MCF 10A (cell line): ENCODE results near the gene ANXA4. TPM values are rescaled to one million over a fixed set of nuclear protein-coding genes. Genes with fewer than 3 reads are reported as not detected.

ENCODE experiments used
- BruUV-seq: library from RNA; stranded (reverse); fragments of 400-500 nt; replicated peaks from 2 replicates; lab custom pipeline; 2021; lab: Mats Ljungman, UMichigan
- CTCF ChIA-PET: fragments of 300-600 bp; sonication (Branson Sonifier 250); formaldehyde crosslinking; extraction: SDS; loops from one replicate; lab custom pipeline; 2021; ENCODE audit warnings: antibody characterized with exemption, inconsistent platforms; lab: Yijun Ruan, JAX
- POLR2A ChIA-PET: fragments of 300-600, 350-650 bp; sonication (Branson Sonifier 250); formaldehyde crosslinking; extraction: SDS; loops from one replicate; lab custom pipeline; 2020; ENCODE audit warnings: antibody characterized with exemption, inconsistent platforms; lab: Yijun Ruan, JAX
- DNase-seq: peaks from one replicate; pipeline ENCODE4 v3.0.0-alpha.2; 2018; ENCODE audit not compliant: unreplicated experiment
- H3K27ac Mint-ChIP-seq: one replicate; pipeline ENCODE4 v1.8.0; 2022; ENCODE audit warnings: mild to moderate bottlenecking, low read depth, mixed read lengths; ENCODE audit not compliant: unreplicated experiment
- H3K27me3 Mint-ChIP-seq: one replicate; pipeline ENCODE4 v1.8.0; 2022; ENCODE audit warnings: mixed read lengths; ENCODE audit not compliant: insufficient read depth, unreplicated experiment
- H3K36me3 Mint-ChIP-seq: one replicate; pipeline ENCODE4 v1.8.0; 2022; ENCODE audit warnings: mild to moderate bottlenecking, moderate library complexity, mixed read lengths; ENCODE audit not compliant: insufficient read depth, unreplicated experiment
- H3K4me1 Mint-ChIP-seq: one replicate; pipeline ENCODE4 v1.8.0; 2022; ENCODE audit warnings: mixed read lengths; ENCODE audit not compliant: insufficient read depth, unreplicated experiment
- H3K4me3 Mint-ChIP-seq: one replicate; pipeline ENCODE4 v1.8.0; 2022; ENCODE audit warnings: mild to moderate bottlenecking, moderate library complexity, mixed read lengths; ENCODE audit not compliant: unreplicated experiment
- H3K9me3 Mint-ChIP-seq: one replicate; pipeline ENCODE4 v1.8.0; 2022; ENCODE audit warnings: mixed read lengths; ENCODE audit not compliant: unreplicated experiment
- CTCF ChIP-seq: fragments of 200-600 bp; IDR thresholded peaks from one replicate; pipeline ENCODE4 v1.8.0; 2022; ENCODE audit warnings: antibody characterized with exemption, mild to moderate bottlenecking; ENCODE audit not compliant: unreplicated experiment
- intact Hi-C: fragments of 100-400 bp; cut with micrococcal nuclease; formaldehyde crosslinking; loops from 2 replicates; pipeline ENCODE4 v1.14.1; 2022
- total RNA-seq: library from RNA; stranded (reverse); gene quantifications from 2 replicates; pipeline ENCODE4 v1.2.3, GENCODE V29; 2022

The ANXA4 gene
- total RNA-seq, 1 experiment from 2014 or later, result 82.9 TPM

- no peak for DNase-seq
- Mint-ChIP-seq H3K4me3 (no peak overlapping the region), H3K27me3 (no peaks in the 10 kb centered on the region), H3K36me3 (no peaks in the 10 kb centered on the region), H3K27ac (no peak overlapping the region), H3K9me3 (no peaks in the 10 kb centered on the region), H3K4me1 (peaks cover 11% of the 10 kb centered on the region)
- no peak for TF ChIP-seq CTCF
- POLR2A ChIA-PET, result no interaction called here
- CTCF ChIA-PET, result no interaction called here
- intact Hi-C loops, result no loop called here
- no TSS peak for BruUV-seq
These were observed 40.6 kb upstream of the ANXA4 start for GRCh38 chr2:69701100-69701945.

- no peak for TF ChIP-seq CTCF
- Mint-ChIP-seq H3K27ac (no peak overlapping the region), H3K27me3 (no peaks in the 10 kb centered on the region), H3K4me1 (peaks cover 11% of the 10 kb centered on the region), H3K4me3 (no peak overlapping the region), H3K36me3 (no peaks in the 10 kb centered on the region), H3K9me3 (no peaks in the 10 kb centered on the region)
- no TSS peak for BruUV-seq
- ChIA-PET POLR2A (interaction anchor here (0.9 to 1.7 kb wide), 2 partner anchors 20 to 133 kb away, joined by 3 to 4 read pairs; no protein-coding TSS in a partner anchor), CTCF (no interaction called here)
- intact Hi-C loops, result no loop called here
- DNase-seq, result no peak
These were observed 38.7 kb upstream of the ANXA4 start for GRCh38 chr2:69703189-69703588.

- no peak for TF ChIP-seq CTCF
- peak; percentile 55 for DNase-seq
- Mint-ChIP-seq H3K36me3 (no peaks in the 10 kb centered on the region), H3K9me3 (no peaks in the 10 kb centered on the region), H3K4me1 (peaks cover 11% of the 10 kb centered on the region), H3K4me3 (no peak overlapping the region), H3K27me3 (no peaks in the 10 kb centered on the region), H3K27ac (no peak overlapping the region)
- intact Hi-C loops, result no loop called here
- POLR2A ChIA-PET, result interaction anchor here (0.8 to 1.7 kb wide), 2 partner anchors 134 to 137 kb away, joined by 3 to 4 read pairs; no protein-coding TSS in a partner anchor
- no TSS peak for BruUV-seq
- CTCF ChIA-PET, result interaction anchor here (0.9 kb wide), 1 partner anchor 12 kb away, joined by 3 read pairs; no protein-coding TSS in a partner anchor
These were observed 37.5 kb upstream of the ANXA4 start for GRCh38 chr2:69704446-69704845.

- Mint-ChIP-seq H3K4me3 (no peak overlapping the region), H3K36me3 (no peaks in the 10 kb centered on the region), H3K27me3 (no peaks in the 10 kb centered on the region), H3K4me1 (no peaks in the 10 kb centered on the region), H3K9me3 (no peaks in the 10 kb centered on the region), H3K27ac (no peak overlapping the region)
- no peak for DNase-seq
- TF ChIP-seq CTCF, result no peak
- BruUV-seq, result no TSS peak
- intact Hi-C loops, result no loop called here
- ChIA-PET CTCF (no interaction called here), POLR2A (no interaction called here)
These were observed 32.6 kb upstream of the ANXA4 start for GRCh38 chr2:69709290-69709689.
